Hepatocyte (in vitro differentiated cells): ENCODE measurements around the gene TMSB4X. TPM values are rescaled to one million over a fixed set of nuclear protein-coding genes. Genes with fewer than 3 reads are reported as not detected.
A peak's percentile ranks its signal among the peaks of the same experiment; 100 is the strongest.
"Not testable (repeated sequence)": the region's sequence is repeated elsewhere in the genome, so short reads cannot be mapped to it uniquely, and the experiment has no call there.

Source experiments
- DNase-seq: peaks from one replicate; pipeline ENCODE4 v3.0.0-alpha.2; 2016; ENCODE audit warnings: low spot score
- H2AFZ ChIP-seq: fragments of 200-600 bp; sonication (generic); 2 replicates; pipeline ENCODE4 v1.6.0; 2016; ENCODE audit warnings: antibody characterized with exemption, mild to moderate bottlenecking
- H3K27ac ChIP-seq: fragments of 200-600 bp; sonication (generic); 2 replicates; pipeline ENCODE4 v1.5.1; 2016; ENCODE audit warnings: mild to moderate bottlenecking
- H3K27me3 ChIP-seq: fragments of 200-600 bp; sonication (generic); 2 replicates; pipeline ENCODE4 v1.6.1; 2016
- H3K36me3 ChIP-seq: fragments of 200-600 bp; sonication (generic); replicated peaks from 2 replicates; pipeline ENCODE4 v1.5.1; 2016; ENCODE audit warnings: low read depth; ENCODE audit not compliant: insufficient read depth
- H3K4me1 ChIP-seq: fragments of 200-600 bp; sonication (generic); 2 replicates; pipeline ENCODE4 v1.5.1; 2016; ENCODE audit warnings: mild to moderate bottlenecking, moderate library complexity; ENCODE audit not compliant: insufficient read depth
- H3K4me2 ChIP-seq: fragments of 200-600 bp; sonication (generic); 2 replicates; pipeline ENCODE4 v1.6.0; 2016
- H3K4me3 ChIP-seq: fragments of 200-600 bp; sonication (generic); 2 replicates; pipeline ENCODE4 v1.5.1; 2016; ENCODE audit warnings: mild to moderate bottlenecking
- H3K79me2 ChIP-seq: fragments of 200-600 bp; sonication (generic); 2 replicates; pipeline ENCODE4 v1.6.0; 2017; ENCODE audit warnings: mild to moderate bottlenecking
- H3K9me2 ChIP-seq: fragments of 200-600 bp; sonication (generic); replicated peaks from 2 replicates; pipeline ENCODE4 v1.6.0; 2017; ENCODE audit warnings: mild to moderate bottlenecking; ENCODE audit not compliant: insufficient read depth
- H3K9me3 ChIP-seq: fragments of 200-600 bp; sonication (generic); 2 replicates; pipeline ENCODE4 v1.5.1; 2016; ENCODE audit warnings: low read depth, mild to moderate bottlenecking
- H4K20me1 ChIP-seq: fragments of 200-600 bp; sonication (generic); 2 replicates; pipeline ENCODE4 v1.6.0; 2016; ENCODE audit warnings: mild to moderate bottlenecking; ENCODE audit not compliant: insufficient read depth, poor library complexity, severe bottlenecking
- EZH2 ChIP-seq: fragments of 200-600 bp; sonication (generic); IDR thresholded peaks from 2 replicates; pipeline ENCODE4 v1.6.1; 2016; ENCODE audit warnings: antibody characterized with exemption, mild to moderate bottlenecking, borderline replicate concordance
- EZH2phosphoT487 ChIP-seq: fragments of 200-600 bp; sonication (generic); IDR thresholded peaks from one replicate; pipeline ENCODE4 v1.6.1; 2018; ENCODE audit warnings: antibody characterized with exemption, mild to moderate bottlenecking, low read depth, moderate library complexity; ENCODE audit not compliant: unreplicated experiment, severe bottlenecking
- WGBS: methylation state at CpG from one replicate; pipeline ENCODE4 v1.1.6; 2016; ENCODE audit warnings: low lambda C conversion rate; ENCODE audit errors: missing lambda C conversion rate; 5-methylcytosine and 5-hydroxymethylcytosine counted together
- polyA plus RNA-seq: library from polyadenylated mRNA; unstranded; fragments of >200 nt; fragmentation: Nextera tagmentation; extraction: Ambion mirVana; gene quantifications from 2 replicates; pipeline ENCODE4 v1.2.1, GENCODE V29; 2016
- total RNA-seq: library from RNA; depleted of rRNA; stranded (reverse); fragments of >200 nt; gene quantifications from 2 replicates; pipeline ENCODE4 v1.2.3, GENCODE V29; 2014
- TF ChIP-seq, protein P1 (sequence below): fragments of 200-600 bp; sonication (generic); IDR thresholded peaks from 2 replicates; pipeline ENCODE4 v1.5.1; 2016; ENCODE audit warnings: antibody characterized with exemption, mild to moderate bottlenecking; ENCODE audit not compliant: poor library complexity

The TMSB4X gene
- total and polyA plus RNA-seq, 2 experiments from 2014 or later: 6,141 to 9,038 TPM

DNA sequence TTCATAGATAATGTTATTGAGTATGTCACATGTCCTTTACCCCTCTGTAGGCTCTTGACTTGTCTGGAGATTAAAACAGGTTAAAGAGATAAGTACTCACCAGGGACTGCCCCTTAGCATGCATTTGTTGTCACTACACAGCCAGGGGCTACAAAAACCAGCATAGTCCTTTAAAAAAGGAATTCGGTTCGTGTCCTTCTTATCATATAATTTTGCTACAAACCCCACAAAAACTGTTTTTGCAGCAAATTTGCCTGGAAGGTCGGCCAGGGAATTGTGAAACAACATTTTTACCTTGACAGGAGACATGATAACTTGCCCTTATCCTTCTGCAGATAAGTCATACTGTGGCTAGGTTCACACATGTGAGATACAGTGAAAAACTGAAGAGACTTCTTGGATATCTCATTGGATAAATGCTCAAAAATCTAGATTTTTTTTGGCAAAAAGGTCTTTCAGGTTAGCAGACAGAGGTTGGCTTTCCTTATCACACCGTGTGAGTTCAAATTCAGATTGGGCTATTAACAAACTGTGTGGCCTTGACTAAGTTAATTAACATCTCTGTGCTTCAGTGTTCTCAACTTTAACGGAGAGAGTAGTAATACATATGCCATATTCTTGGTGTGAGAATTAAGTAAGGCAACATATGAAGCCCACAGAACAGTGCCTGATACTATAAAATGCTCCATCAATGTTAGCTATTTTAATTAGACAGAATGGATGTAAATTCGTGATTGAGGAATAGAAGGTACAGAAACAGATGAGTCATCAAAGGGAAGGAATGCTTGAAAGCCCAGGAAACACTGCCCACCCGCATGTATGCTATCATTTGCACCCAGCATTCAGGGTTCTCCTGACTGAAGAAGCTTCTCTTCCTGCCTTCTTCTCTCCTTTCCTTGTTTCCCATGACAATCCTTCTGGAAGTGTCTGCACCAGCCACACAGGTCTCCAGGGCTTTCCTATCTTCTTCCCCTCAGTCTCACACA is 39.5 kb downstream of the TMSB4X start:
- Histone ChIP-seq H3K9me2 (no peaks in the 10 kb centered on the region), H3K4me3 (no peak overlapping the region), H3K27ac (peak overlapping the region; percentile 91), H3K4me2 (peak overlapping the region; percentile 61), H3K36me3 (no peaks in the 10 kb centered on the region), H3K27me3 (no peaks in the 10 kb centered on the region), H3K79me2 (no peaks in the 10 kb centered on the region), H4K20me1 (no peaks in the 10 kb centered on the region), H2AFZ (peak overlapping the region; percentile 38), H3K9me3 (no peaks in the 10 kb centered on the region), H3K4me1 (peaks cover 21% of the 10 kb centered on the region)
- WGBS: 47% methylated on average over 7 of the region's 7 CpGs
- DNase-seq: no peak
- TF ChIP-seq EZH2phosphoT487 (no peak), EZH2 (no peak)
- TF ChIP-seq, protein P1, sequence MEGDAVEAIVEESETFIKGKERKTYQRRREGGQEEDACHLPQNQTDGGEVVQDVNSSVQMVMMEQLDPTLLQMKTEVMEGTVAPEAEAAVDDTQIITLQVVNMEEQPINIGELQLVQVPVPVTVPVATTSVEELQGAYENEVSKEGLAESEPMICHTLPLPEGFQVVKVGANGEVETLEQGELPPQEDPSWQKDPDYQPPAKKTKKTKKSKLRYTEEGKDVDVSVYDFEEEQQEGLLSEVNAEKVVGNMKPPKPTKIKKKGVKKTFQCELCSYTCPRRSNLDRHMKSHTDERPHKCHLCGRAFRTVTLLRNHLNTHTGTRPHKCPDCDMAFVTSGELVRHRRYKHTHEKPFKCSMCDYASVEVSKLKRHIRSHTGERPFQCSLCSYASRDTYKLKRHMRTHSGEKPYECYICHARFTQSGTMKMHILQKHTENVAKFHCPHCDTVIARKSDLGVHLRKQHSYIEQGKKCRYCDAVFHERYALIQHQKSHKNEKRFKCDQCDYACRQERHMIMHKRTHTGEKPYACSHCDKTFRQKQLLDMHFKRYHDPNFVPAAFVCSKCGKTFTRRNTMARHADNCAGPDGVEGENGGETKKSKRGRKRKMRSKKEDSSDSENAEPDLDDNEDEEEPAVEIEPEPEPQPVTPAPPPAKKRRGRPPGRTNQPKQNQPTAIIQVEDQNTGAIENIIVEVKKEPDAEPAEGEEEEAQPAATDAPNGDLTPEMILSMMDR: no peak

DNA sequence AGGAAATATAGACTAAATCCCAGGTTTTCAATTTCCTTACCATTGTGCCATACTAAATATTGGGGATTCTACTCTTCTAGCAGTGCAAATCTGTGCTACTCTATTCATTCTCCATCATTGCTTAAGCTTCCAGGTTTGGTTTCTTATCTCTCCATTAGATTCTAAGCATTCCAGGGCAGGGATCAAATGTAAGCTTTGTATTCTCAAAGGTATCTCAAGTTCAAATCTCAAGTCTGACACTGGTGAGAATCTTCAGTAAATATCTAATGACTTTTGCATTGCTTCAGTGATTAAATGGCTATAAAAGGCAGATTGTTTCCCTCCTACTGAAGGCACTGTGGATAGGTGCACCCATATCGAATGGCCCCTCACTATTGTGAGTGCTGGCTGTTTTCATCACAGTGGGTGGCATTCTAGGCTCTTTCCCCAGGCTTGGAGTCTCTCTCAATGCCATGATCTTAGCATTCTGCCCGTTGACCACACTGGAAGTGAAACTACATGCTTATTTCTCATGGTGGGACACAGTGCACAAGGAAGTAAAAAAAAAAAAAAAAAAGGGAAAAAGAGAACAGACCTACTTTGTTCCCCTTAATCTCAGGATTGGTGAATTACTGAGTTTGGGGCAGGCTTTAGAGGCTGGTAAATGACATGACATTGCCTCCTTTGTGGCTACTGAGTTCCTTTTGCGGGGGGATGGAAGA is 40.8 kb downstream of the TMSB4X start:
- H3K27me3 ChIP-seq: no peaks in the 10 kb centered on the region
- no peak for DNase-seq

DNA sequence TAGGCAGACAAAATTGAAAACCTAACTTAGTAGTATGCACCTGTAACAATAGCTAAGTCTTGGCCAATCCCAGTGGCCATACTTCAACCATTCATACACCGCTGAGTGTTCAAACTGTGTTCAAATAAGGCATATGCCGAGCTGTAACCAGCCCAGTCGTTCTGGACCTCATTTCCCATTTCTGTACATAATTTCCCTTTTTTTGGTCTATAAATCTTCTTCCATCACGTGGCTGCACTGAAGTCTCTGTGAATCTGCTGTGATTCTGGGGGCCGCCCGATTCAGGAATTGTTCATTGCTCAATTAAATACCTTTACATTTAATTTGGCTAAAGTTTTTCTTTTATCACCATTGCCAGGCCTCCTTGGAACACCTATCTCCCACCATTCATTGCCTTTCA is 41.8 kb downstream of the TMSB4X start:
- not testable (repeated sequence) for H3K79me2 ChIP-seq, DNase-seq, H3K4me3 ChIP-seq, H3K27me3 ChIP-seq, H4K20me1 ChIP-seq, H3K9me3 ChIP-seq, H3K4me2 ChIP-seq, H3K36me3 ChIP-seq, H3K9me2 ChIP-seq
- Histone ChIP-seq H3K27ac (peak overlapping the region; percentile 50), H2AFZ (peak overlapping the region; percentile 32), H3K4me1 (peaks cover 21% of the 10 kb centered on the region)
- WGBS: 92% methylated on average over 6 of the region's 6 CpGs

More for the DNA sequence above, 40.8 kb downstream of the TMSB4X start:
- Histone ChIP-seq H3K79me2 (no peaks in the 10 kb centered on the region), H3K4me2 (no peak overlapping the region), H3K9me2 (no peaks in the 10 kb centered on the region), H3K9me3 (no peaks in the 10 kb centered on the region), H4K20me1 (no peaks in the 10 kb centered on the region), H3K36me3 (no peaks in the 10 kb centered on the region), H3K4me1 (peaks cover 21% of the 10 kb centered on the region), H2AFZ (no peak overlapping the region), H3K4me3 (no peak overlapping the region), H3K27ac (peak overlapping the region; percentile 50)
- no peak for TF ChIP-seq EZH2phosphoT487
- no peak for TF ChIP-seq EZH2
- TF ChIP-seq, protein P1: no peak
- 62% methylated on average over 3 of the region's 3 CpGs for WGBS

DNA sequence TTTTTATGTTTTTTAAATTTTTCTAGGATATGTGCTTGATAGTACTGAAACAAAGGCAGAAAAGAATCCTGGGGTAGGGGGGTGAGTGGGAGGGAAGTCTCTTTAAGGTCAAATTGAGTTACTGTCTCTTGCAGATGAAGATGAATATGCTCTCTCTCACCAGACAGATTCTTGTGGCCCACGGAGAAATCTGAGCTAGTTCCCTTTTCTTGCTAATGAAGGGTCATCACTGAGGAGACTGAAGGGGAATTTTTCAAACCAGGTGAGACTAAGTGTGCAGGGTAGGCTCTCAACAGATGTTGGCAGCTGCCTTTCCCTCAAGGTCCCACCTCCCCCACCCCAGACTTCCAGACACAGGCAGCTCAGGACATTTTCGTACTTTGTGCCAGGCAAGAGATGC is 48.0 kb downstream of the TMSB4X start:
- Histone ChIP-seq H4K20me1 (no peaks in the 10 kb centered on the region), H3K27me3 (no peaks in the 10 kb centered on the region), H3K9me2 (no peaks in the 10 kb centered on the region), H3K4me1 (peaks cover 7% of the 10 kb centered on the region), H2AFZ (no peak overlapping the region), H3K9me3 (no peaks in the 10 kb centered on the region), H3K79me2 (no peaks in the 10 kb centered on the region), H3K4me3 (no peak overlapping the region), H3K4me2 (no peak overlapping the region), H3K27ac (peak overlapping the region; percentile 77), H3K36me3 (no peaks in the 10 kb centered on the region)
- no peak for DNase-seq
- TF ChIP-seq EZH2 (no peak), EZH2phosphoT487 (no peak)
- TF ChIP-seq, protein P1: no peak
- WGBS: 58% methylated on average over 2 of the region's 2 CpGs
